ENCODE measurements around the gene HCK. TPM values are rescaled to one million over a fixed set of nuclear protein-coding genes. Genes with fewer than 3 reads are reported as not detected.
"Not testable (repeated sequence)": the region's sequence is repeated elsewhere in the genome, so short reads cannot be mapped to it uniquely, and the experiment has no call there.

Gene HCK
- total RNA-seq, 2 donors from 2014 or later = 29.0 to 38.1 TPM

DNA sequence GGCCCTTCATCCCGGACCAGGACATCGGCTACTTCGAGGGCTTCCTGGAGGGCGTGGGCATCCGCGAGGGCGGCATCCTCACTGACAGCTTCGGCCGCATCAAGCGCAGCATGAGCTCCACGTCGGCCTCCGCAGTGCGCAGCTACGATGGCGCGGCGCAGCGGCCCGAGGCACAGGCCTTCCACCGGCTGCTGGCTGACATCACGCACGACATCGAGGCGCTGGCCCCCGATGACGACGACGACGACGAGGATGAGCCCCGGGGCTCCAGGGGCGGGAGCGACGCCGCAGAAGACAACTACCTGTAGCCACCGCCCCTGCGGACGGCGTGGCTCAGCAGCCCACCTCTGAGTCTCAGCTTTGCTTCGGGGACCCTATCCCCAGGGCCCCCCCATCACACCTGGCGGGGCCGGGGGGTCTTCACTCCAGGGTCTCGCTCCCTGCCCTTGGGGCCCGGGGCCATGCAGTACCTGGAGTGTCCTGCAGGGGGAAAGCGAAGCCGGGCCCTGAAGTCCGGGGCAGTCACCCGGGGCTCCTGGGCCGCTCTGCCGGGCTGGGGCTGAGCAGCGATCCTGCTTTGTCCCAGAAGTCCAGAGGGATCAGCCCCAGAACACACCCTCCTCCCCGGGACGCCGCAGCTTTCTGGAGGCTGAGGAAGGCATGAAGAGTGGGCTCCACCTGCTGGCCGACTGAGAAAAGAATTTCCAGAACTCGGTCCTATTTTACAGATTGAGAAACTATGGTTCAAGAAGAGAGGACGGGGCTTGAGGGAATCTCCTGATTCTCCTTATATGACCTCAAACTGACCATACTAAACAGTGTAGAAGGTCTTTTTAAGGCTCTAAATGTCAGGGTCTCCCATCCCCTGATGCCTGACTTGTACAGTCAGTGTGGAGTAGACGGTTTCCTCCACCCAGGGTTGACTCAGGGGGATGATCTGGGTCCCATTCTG lies 20.8 kb upstream of the HCK start:
- DNase-seq (ENCODE audit: low spot score) (peak; percentile 42), ATAC-seq (ENCODE audit: insufficient number of reproducible peaks, low FRiP score, low read depth) (peak; percentile 40)
- H3K27me3 ChIP-seq (replicated peaks; ENCODE audit: insufficient read depth) = no peaks in the 10 kb centered on the region
- TF ChIP-seq, protein P1, sequence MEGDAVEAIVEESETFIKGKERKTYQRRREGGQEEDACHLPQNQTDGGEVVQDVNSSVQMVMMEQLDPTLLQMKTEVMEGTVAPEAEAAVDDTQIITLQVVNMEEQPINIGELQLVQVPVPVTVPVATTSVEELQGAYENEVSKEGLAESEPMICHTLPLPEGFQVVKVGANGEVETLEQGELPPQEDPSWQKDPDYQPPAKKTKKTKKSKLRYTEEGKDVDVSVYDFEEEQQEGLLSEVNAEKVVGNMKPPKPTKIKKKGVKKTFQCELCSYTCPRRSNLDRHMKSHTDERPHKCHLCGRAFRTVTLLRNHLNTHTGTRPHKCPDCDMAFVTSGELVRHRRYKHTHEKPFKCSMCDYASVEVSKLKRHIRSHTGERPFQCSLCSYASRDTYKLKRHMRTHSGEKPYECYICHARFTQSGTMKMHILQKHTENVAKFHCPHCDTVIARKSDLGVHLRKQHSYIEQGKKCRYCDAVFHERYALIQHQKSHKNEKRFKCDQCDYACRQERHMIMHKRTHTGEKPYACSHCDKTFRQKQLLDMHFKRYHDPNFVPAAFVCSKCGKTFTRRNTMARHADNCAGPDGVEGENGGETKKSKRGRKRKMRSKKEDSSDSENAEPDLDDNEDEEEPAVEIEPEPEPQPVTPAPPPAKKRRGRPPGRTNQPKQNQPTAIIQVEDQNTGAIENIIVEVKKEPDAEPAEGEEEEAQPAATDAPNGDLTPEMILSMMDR (IDR thresholded peaks at IDR 0.05) = peak; percentile 86
- H3K4me3 ChIP-seq = peak overlapping the region; percentile 62
- peaks cover 4 to 6% of the 10 kb centered on the region in 2 donors for H3K4me1 ChIP-seq (ENCODE audit: control insufficient read depth in 1 of 2, low read depth in 2 of 2)
- no peak overlapping the region for H3K27ac ChIP-seq
- no peaks in the 10 kb centered on the region for H3K9me3 ChIP-seq
- H3K36me3 ChIP-seq = no peaks in the 10 kb centered on the region

DNA sequence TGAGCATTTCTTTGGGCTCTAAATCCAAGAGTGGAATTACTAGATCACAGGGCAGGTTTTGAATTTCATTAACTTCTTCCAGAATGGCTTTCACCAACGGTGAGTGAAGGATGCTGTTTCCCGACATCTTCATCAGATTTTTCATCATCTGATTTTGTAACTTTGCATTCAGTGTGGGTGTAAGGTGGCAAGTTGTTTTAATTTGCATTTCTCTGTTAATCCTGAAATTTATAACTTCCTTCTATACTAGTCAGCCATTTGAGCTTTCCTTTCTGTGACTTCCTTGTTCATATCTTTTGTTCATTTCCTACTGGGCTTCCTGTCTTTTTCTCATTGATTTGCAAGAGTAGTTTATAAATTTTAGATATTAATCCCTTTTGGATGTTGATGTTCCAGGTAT lies 18.7 kb upstream of the HCK start:
- ATAC-seq (ENCODE audit: insufficient number of reproducible peaks, low FRiP score, low read depth) (no peak), DNase-seq (ENCODE audit: low spot score) (no peak)
- H3K4me3 ChIP-seq = no peak overlapping the region
- H3K27me3 ChIP-seq (replicated peaks; ENCODE audit: insufficient read depth) = no peaks in the 10 kb centered on the region
- no peaks in the 10 kb centered on the region for H3K36me3 ChIP-seq
- H3K27ac ChIP-seq = no peak overlapping the region
- no peaks in the 10 kb centered on the region for H3K9me3 ChIP-seq
- TF ChIP-seq, protein P1 (IDR thresholded peaks at IDR 0.05) = no peak
- H3K4me1 ChIP-seq (ENCODE audit: control insufficient read depth in 1 of 2, low read depth in 2 of 2) = peaks cover 4 to 6% of the 10 kb centered on the region in 2 donors

DNA sequence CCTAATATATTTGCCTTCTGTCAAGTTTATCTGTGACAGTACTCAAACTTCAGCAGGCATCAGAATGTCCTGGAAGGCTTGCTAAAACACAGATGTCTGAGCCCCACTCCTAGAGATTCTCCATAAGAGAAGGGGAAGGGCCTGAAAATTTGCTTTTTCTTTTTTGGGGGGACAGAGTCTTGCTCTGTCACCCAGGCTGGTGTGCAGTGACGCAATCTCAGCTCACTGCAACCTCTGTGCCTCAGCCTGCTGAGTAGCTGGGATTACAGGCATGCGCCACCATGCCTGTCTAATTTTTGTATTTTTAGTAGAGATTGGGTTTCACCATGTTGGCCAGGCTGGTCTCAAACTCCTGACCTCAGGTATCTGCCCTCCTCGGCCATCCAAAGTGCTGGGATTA lies 18.3 kb upstream of the HCK start:
- not testable (repeated sequence) for H3K36me3 ChIP-seq; H3K4me3 ChIP-seq; H3K27me3 ChIP-seq (replicated peaks; ENCODE audit: insufficient read depth); H3K9me3 ChIP-seq; H3K4me1 ChIP-seq (ENCODE audit: control insufficient read depth in 1 of 2, low read depth in 2 of 2); ATAC-seq (ENCODE audit: insufficient number of reproducible peaks, low FRiP score, low read depth); DNase-seq (ENCODE audit: low spot score); H3K27ac ChIP-seq

- H3K9me3 ChIP-seq = no peaks in the 10 kb centered on the region
- ATAC-seq (ENCODE audit: insufficient number of reproducible peaks, low FRiP score, low read depth) = no peak
- TF ChIP-seq, protein P1 (IDR thresholded peaks at IDR 0.05) = no peak
- no peaks in the 10 kb centered on the region for H3K36me3 ChIP-seq
- no peak overlapping the region for H3K4me3 ChIP-seq
- peaks cover 4 to 6% of the 10 kb centered on the region in 2 donors for H3K4me1 ChIP-seq (ENCODE audit: control insufficient read depth in 1 of 2, low read depth in 2 of 2)
- no peak overlapping the region for H3K27ac ChIP-seq
- H3K27me3 ChIP-seq (replicated peaks; ENCODE audit: insufficient read depth) = no peaks in the 10 kb centered on the region
- no peak for DNase-seq (ENCODE audit: low spot score)
These were observed 17.2 kb upstream of the HCK start for GRCh38 chr20:32034581-32035425.

GRCh38 chr20:32035426-32035779 lies 16.6 kb upstream of the HCK start:
- no peak overlapping the region for H3K4me3 ChIP-seq
- no peak overlapping the region for H3K27ac ChIP-seq
- H3K27me3 ChIP-seq (replicated peaks; ENCODE audit: insufficient read depth) = no peaks in the 10 kb centered on the region
- ATAC-seq (ENCODE audit: insufficient number of reproducible peaks, low FRiP score, low read depth) = no peak
- TF ChIP-seq, protein P1 (IDR thresholded peaks at IDR 0.05) = no peak
- DNase-seq (ENCODE audit: low spot score) = no peak
- H3K9me3 ChIP-seq = no peaks in the 10 kb centered on the region
- no peaks in the 10 kb centered on the region for H3K36me3 ChIP-seq
- peaks cover 4 to 6% of the 10 kb centered on the region in 2 donors for H3K4me1 ChIP-seq (ENCODE audit: control insufficient read depth in 1 of 2, low read depth in 2 of 2)
